Right atrium auricular region (tissue), 2 donors: ENCODE results near the gene PSAPL1. TPM values are rescaled to one million over a fixed set of nuclear protein-coding genes. Genes with fewer than 3 reads are reported as not detected.

ENCODE experiments used
- DNase-seq: peaks from one replicate; pipeline ENCODE4 v3.0.0-alpha.2; 2019; ENCODE audit warnings: low spot score
- H3K27ac ChIP-seq, 2 donors: fragments of 200-600 bp; sonication (generic); 1 replicate in 1 of 2; 2 replicates in 1 of 2; pipeline ENCODE4 v1.5.1; 2016 to 2019
- H3K27me3 ChIP-seq, 2 donors: fragments of 200-600 bp; sonication (generic); one replicate each; pipeline versions ENCODE4 v1.5.1 to v1.6.0; 2017 to 2019
- H3K36me3 ChIP-seq: fragments of 200-600 bp; sonication (generic); one replicate; pipeline ENCODE4 v1.5.1; 2016
- H3K4me1 ChIP-seq, 2 donors: fragments of 200-600 bp; sonication (generic); one replicate each; pipeline versions ENCODE4 v1.5.1 to v1.6.0; 2017 to 2019
- H3K4me3 ChIP-seq, 2 donors: fragments of 200-600 bp; sonication (generic); 1 replicate in 1 of 2; 2 replicates in 1 of 2; pipeline ENCODE4 v1.5.1; 2017 to 2019; ENCODE audit warnings: mild to moderate bottlenecking in 1 of 2, moderate library complexity in 1 of 2
- H3K9me3 ChIP-seq, 2 donors: fragments of 200-600 bp; sonication (generic); one replicate each; pipeline ENCODE4 v1.5.1; 2019
- total RNA-seq, 2 donors: library from RNA; depleted of rRNA; stranded (reverse); fragments of >200 nt; gene quantifications; one replicate each; pipeline ENCODE4 v1.1.0, GENCODE V29; 2016
- TF ChIP-seq, protein P1 (sequence below), 2 donors: fragments of 200-600 bp; sonication (generic); IDR thresholded peaks; one replicate each; pipeline ENCODE4 v1.5.1; 2019; ENCODE audit warnings: antibody characterized with exemption in 2 of 2

Gene PSAPL1
- total RNA-seq, 2 donors from 2014 or later, result 0.12 TPM; not detected in 1

GRCh38 chr4:7464259-7464655 lies 29.5 kb upstream of the PSAPL1 start:
- no peak for DNase-seq
- no peak overlapping the region for H3K4me3 ChIP-seq
- TF ChIP-seq, protein P1, sequence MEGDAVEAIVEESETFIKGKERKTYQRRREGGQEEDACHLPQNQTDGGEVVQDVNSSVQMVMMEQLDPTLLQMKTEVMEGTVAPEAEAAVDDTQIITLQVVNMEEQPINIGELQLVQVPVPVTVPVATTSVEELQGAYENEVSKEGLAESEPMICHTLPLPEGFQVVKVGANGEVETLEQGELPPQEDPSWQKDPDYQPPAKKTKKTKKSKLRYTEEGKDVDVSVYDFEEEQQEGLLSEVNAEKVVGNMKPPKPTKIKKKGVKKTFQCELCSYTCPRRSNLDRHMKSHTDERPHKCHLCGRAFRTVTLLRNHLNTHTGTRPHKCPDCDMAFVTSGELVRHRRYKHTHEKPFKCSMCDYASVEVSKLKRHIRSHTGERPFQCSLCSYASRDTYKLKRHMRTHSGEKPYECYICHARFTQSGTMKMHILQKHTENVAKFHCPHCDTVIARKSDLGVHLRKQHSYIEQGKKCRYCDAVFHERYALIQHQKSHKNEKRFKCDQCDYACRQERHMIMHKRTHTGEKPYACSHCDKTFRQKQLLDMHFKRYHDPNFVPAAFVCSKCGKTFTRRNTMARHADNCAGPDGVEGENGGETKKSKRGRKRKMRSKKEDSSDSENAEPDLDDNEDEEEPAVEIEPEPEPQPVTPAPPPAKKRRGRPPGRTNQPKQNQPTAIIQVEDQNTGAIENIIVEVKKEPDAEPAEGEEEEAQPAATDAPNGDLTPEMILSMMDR (IDR thresholded peaks at IDR 0.05), result no peak
- H3K27ac ChIP-seq, result no peak overlapping the region
- H3K4me1 ChIP-seq, result no peaks in the 10 kb centered on the region
- no peaks in the 10 kb centered on the region for H3K36me3 ChIP-seq
- no peaks in the 10 kb centered on the region for H3K27me3 ChIP-seq
- H3K9me3 ChIP-seq, result peaks cover 0 to 5% of the 10 kb centered on the region in 2 donors

DNA sequence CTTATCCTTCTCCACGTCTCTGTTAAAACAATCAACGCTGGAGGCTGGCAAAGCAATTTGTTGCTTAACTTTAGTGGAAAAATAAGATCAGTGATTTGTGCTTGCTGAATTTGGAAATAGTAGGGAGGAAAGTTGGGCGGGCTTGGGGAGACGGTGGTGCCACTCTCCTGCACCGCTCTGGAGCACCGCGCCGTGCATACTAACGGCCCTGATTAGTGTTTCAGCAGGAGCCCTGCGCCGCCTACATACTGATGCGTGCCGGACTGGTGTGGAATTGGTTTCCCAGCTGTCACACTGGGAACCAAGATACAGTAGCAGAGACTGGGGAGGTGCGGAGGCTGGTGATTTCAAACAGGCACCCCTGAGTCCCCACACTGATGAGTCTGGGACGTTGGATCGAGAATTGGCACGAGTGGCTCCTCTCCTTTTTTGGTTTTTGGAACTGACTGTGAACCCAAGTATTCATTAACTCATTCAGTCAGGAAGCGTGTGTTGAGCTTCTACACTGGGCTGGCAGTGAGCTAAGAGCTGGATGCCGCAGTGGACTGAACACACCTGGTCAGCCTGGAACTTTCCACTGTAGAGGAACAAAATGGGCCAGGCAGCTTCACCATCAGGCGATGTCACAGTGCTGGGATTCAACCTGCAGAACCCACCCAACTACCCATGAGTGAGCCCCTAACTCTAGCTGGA lies 29.0 kb upstream of the PSAPL1 start:
- TF ChIP-seq, protein P1 (IDR thresholded peaks at IDR 0.05), result no peak
- Histone ChIP-seq H3K27me3 (no peaks in the 10 kb centered on the region), H3K27ac (no peak overlapping the region), H3K9me3 (peaks cover 0 to 5% of the 10 kb centered on the region in 2 donors), H3K4me1 (no peaks in the 10 kb centered on the region), H3K4me3 (no peak overlapping the region), H3K36me3 (no peaks in the 10 kb centered on the region)
- DNase-seq, result no peak

GRCh38 chr4:7462509-7462971 lies 27.8 kb upstream of the PSAPL1 start:
- DNase-seq, result no peak
- Histone ChIP-seq H3K4me1 (no peaks in the 10 kb centered on the region), H3K36me3 (no peaks in the 10 kb centered on the region), H3K27ac (no peak overlapping the region), H3K27me3 (no peaks in the 10 kb centered on the region), H3K9me3 (peaks cover 0 to 5% of the 10 kb centered on the region in 2 donors), H3K4me3 (no peak overlapping the region)
- TF ChIP-seq, protein P1 (IDR thresholded peaks at IDR 0.05), result peak in 1 of 2 donors; percentile 56

GRCh38 chr4:7461230-7461629 lies 26.5 kb upstream of the PSAPL1 start:
- Histone ChIP-seq H3K36me3 (no peaks in the 10 kb centered on the region), H3K27ac (no peak overlapping the region), H3K9me3 (peaks cover 0 to 4% of the 10 kb centered on the region in 2 donors), H3K27me3 (no peaks in the 10 kb centered on the region), H3K4me3 (no peak overlapping the region), H3K4me1 (no peaks in the 10 kb centered on the region)
- TF ChIP-seq, protein P1 (IDR thresholded peaks at IDR 0.05), result no peak
- DNase-seq, result no peak

DNA sequence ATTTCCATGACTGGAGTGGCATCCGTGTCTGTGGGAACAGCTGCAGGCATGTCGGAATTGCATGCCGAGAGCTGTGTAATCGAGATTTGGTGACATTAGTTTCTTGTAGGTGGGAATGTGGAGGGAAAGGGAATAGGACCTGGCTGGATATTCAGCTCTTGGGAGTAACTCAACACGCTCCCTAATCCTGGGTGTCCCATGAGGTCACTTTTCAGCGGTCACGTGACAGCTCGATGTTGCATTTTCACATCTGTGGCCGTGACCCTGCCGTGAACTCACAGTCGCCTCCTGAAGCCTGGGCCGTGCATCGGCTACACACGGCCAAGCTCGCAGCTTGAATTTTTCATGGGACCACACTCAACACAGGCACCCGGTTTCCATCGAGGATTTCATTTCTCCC lies 25.8 kb upstream of the PSAPL1 start:
- H3K4me3 ChIP-seq, result no peak overlapping the region

More for the DNA sequence above, 25.8 kb upstream of the PSAPL1 start:
- no peaks in the 10 kb centered on the region for H3K27me3 ChIP-seq
- no peaks in the 10 kb centered on the region for H3K9me3 ChIP-seq
- TF ChIP-seq, protein P1 (IDR thresholded peaks at IDR 0.05), result no peak
- no peak for DNase-seq
- H3K27ac ChIP-seq, result no peak overlapping the region
- no peaks in the 10 kb centered on the region for H3K4me1 ChIP-seq
- H3K36me3 ChIP-seq, result no peaks in the 10 kb centered on the region
